T-helper 2 cell treated with Interferon-gamma antibody and Interleukin-4, amounts not matched to agents 100 ng/mL and 5 ng/mL, for 36 hours (primary cell): ENCODE data around the gene IL4I1. TPM values are rescaled to one million over a fixed set of nuclear protein-coding genes. Genes with fewer than 3 reads are reported as not detected.
"Not testable (repeated sequence)": the region's sequence is repeated elsewhere in the genome, so short reads cannot be mapped to it uniquely, and the experiment has no call there.

ENCODE experiments used
- intact Hi-C: fragments of 100-400 bp; cut with micrococcal nuclease; formaldehyde crosslinking; loops from one replicate; pipeline ENCODE4 v1.15.1; 2023
- total RNA-seq: library from RNA; stranded (reverse); gene quantifications from 2 replicates; pipeline ENCODE4 v1.2.3, GENCODE V29; 2022

Gene IL4I1
- total RNA-seq, 1 donor from 2014 or later = 1.9 TPM

GRCh38 chr19:49924881-49925210 is 28.2 kb upstream of the IL4I1 start:
- intact Hi-C loops = not testable (repeated sequence)

DNA sequence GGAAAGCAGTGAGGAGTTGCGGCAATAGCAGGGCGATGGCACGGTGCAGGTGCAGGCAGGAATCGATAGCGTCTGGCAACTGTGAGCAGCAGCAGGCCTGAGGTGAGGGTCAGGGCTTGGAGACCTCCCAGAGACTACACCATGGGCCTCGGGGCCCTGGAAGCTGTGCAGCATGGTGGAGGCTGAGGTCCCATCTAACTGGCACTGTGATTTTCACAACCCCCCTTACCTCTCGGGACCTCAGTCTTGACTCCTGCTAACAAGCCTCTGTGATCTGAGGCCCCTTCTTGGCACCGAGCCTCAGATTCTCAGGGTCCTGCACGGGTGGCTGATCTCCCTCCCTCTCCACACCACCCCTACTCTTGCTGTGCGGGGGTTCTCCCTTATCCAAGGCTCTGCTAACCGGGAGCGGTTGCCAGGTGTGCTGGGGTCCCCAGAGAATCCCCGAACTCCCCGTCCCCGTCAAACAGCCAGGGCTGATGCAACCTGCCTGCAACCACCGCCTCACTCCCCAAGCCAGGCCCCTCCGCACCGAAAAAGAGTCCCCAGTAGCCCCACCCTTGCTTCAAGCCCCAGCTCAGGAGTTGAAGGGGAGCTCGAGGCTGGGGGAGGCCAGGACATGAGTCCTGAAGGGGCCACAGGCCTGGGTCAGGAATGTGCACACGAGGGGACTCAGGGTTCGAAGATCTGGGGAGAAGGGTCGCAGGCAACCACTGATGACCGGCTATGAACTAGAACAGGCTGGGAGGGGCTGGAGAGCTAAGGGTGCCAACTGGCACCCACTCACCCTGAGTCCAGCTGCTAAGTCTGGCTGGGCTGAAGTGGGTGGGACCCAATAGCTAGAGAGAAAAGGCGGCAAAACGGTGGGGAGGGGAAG is 27.6 kb upstream of the IL4I1 start:
- intact Hi-C loops = no loop called here

DNA sequence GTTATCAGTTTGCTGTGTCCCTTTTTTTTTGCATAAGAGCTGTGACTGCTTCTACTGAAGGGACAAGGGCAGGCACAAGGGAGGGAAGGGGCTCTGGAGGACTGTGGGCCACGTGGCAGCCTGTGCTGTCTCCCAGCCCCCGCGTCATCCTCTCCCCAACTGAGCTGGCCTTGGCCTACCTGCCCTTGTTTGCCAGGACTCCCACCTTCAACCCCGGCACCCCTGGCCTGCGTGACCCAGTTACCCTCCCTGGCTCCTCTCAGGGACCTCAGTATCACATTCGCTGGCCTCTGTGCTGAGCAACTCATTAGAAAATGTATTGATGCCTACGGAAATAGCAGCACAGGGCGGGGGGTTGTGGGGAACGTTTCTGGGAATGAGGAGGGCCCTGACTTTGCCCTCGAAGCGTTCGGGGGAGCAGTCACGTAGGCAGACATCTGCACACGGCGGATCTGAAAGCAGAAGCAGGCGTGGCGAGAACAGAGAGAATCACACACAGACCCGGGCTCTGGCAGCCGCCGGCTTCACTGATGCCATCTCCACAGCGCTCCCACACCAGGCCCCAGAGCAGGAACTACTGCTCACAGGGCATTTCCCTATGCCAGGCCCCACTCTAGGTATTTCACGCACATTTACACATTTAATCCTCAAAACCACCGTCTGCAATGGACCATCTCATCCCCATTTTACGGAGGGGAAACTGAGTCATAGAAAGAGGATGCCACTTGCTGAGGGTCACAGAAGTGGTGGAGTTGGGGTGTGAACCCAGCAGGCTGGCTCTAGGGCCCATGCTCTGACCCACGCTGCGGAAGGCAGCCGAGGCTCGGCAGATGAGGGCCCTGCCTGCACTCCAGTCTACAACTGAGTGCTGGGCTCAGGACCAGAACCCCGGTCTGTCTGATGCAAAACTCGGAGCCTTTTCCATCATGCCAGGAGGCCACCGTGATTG is 26.6 kb upstream of the IL4I1 start:
- intact Hi-C loops = no loop called here

GRCh38 chr19:49921871-49922795 is 25.4 kb upstream of the IL4I1 start:
- intact Hi-C loops = no loop called here

GRCh38 chr19:49920624-49921363 is 24.1 kb upstream of the IL4I1 start:
- intact Hi-C loops = no loop called here

DNA sequence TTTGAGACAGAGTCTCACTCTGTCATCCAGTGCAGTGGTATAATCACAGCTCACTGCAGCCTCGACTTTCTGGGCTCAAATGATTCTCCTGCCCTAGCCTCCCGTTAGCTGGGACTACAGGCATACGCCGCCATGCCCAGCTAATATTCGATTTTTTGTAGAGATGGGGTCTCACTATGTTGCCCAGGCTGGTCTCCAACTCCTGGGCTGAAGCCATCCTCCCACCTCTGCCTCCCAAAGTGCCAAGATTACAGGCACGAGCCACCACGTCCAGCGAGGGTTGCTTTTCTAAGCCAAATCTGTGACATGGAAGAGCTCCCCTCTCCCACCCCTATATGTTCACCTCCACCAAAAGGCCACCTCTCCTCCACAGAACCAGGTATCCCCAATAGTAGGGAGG is 21.4 kb upstream of the IL4I1 start:
- intact Hi-C loops = no loop called here

- intact Hi-C loops = no loop called here
These were observed 20.4 kb upstream of the IL4I1 start for GRCh38 chr19:49916839-49917733.

DNA sequence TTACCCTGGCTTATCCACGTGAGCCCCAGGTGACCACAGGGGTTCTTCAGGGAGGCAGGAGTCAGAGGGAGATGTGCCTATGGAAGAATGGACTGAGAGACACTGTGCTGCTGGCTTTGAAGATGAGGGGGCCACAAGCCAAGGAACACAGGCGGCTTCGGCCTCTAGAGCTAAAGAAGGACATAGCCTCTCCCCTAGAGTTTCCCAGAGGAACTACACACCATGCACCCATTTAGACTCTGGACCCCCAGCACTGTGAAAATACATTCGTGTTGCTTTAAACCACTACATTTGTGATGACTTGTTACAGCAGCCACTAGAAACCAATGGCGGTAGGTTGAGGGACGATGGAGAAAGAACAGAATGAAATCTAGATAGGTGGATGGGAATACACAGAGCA is 18.6 kb upstream of the IL4I1 start:
- intact Hi-C loops = no loop called here

DNA sequence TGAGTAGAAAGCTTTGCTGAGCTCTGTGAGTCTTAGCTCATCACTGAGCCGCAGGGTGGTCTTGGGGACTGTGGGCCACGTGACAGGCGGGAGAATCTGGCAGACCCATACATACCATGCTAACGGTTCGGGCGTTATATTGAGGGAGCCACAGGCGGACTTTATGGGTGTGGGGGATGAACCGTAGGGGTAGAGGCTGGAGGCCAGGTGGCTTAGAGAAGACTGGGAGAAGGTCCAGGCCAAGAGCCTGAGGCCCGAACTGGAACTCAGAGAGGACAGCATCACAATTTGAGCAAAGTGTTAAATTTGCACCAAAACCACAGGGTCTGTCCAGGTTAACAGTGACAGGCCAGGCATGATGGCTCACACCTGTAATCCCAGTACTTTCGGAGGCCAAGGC is 17.0 kb upstream of the IL4I1 start:
- intact Hi-C loops = no loop called here

DNA sequence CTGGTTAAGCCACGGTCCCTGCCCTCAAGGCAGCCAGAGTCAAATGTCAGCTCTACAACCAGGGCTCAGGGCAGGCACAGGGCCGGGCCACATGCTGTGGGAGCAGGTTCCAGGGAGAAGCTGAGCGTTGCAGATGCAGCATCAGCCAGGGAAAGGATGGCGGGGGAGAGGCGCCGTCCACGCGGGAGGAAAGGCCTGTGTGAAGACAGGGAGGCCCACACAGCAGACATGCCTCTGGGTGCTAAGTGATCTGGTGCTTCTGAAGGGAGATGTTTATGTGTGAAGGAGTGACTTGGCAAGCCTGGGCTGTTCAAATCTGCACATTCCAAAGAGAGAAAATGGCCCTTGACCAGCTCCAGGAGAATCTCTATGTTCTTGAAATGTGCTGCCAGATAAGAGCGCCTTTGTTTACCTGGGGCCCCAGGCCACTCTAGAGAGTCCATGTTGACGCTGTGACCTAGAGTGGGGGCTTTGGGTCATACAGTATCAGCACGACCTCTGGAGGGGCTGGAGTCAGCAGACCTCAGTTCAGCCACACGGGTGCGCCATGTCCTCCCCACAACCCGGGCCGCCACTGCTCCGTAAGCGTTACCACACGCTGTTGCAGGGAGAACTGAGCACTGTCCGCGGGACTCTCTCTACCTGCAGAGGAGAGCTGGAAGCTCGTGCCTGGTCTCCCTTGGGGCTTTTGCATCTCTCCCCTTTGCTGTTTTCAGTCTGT is 16.4 kb upstream of the IL4I1 start:
- intact Hi-C loops = no loop called here

DNA sequence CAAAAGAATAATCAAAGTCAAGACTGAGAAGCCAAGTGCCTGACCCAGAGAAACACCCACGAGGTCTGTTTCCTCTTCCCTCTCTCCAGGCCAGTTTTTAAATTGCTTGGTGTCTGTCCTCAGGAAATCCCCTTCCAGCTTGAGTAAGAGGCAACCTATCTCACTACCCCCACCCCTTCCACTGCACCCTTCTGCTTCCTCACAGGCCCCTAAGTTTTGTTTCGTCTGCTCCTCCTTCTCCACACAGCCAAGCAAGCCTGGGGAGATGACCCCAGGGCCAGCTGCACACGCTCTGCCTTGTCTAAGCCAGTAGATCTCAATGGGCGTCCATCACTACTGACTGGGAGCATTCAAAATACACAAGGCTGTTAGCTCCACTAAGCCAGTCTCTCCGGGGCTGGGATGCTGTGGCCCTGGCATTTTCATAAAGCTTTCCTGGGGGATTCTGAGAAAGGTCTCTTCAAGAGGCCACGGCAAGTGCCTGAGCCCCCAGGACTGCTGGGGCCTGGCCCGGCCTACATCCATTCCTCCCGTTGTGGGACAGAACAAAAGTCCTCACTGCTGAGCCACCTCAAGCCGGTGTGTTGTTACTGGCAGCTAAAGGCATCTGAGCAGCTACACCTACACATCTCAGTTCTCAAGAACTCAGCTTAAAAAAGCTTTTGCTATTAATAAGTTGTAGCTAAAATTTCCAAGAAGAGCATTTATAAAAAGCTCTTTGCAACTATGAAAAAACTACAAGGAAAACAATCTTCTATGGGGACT is 14.9 kb upstream of the IL4I1 start:
- intact Hi-C loops = no loop called here

- intact Hi-C loops = no loop called here
These were observed 13.5 kb upstream of the IL4I1 start for GRCh38 chr19:49910179-49910578.

DNA sequence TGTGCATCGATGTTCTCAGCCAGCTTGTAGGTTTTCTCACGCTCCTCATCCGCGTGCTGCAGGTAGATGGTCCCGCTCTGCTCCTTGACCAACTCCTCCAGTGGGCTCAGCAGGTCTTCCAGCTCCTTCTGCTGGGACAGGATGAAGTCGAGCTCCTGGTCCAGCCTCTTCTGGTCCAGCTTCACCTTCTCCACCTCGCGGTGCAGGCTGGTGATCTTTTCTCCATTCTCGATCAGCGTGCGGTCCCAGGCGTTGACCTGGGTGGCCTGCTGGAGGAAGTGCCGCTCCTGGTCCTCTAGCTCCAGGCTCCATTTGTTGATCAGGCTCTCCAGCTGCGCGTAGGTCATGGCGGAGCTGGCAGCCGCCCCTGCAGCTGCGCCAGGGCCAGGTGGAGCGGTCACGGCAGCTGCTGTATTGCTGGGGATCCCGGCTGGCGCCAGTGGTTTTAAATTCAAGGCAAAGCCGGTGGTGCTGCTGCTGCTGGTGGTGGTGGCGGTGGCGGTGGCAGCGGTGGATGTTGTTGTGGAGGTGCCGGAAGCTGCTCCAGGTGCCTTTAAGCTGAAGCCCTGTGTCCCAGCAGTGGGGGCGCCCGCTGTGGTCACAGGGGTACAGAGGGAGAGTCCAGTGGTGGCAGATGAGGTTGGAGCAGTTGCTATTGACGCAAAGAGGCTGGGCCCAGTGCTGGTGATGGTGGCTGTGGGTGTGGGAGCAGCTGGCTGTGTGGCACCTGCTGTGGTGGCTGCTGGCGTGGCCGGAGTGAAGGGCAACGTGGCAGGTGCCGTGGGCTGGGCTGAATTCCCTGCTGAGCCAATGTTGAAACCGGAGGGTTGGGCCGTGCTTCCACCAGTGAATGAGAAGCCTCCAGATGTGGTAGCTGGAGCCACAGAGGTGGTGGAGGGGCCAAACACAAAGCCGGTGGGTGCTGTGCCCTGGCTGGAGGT is 12.1 kb upstream of the IL4I1 start:
- intact Hi-C loops = no loop called here

GRCh38 chr19:49907745-49908446 is 11.2 kb upstream of the IL4I1 start:
- intact Hi-C loops = no loop called here

- intact Hi-C loops = no loop called here
These were observed 10.3 kb upstream of the IL4I1 start for GRCh38 chr19:49906879-49907564.

DNA sequence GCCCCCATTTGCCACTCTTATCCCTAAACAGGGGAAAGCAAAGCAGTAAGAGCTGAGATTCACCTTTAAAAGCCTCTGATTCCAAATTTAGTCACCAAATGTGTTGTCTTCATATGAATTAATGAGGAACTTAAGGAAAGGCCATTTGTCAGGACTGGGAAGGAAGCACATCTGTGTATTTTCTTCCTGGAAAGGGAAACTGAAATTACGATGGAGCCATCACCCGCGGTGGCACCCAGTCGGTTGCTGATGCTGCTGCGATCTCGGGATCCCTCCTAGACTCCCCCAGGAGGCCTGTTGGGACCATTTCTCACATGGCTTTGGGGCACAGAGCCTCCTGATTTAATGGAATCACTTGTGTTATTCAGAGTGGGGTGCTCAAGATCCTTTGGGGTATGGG is 7.4 kb upstream of the IL4I1 start:
- intact Hi-C loops = no loop called here
